Measurements from ENCODE around the gene ATP9B.

DNA sequence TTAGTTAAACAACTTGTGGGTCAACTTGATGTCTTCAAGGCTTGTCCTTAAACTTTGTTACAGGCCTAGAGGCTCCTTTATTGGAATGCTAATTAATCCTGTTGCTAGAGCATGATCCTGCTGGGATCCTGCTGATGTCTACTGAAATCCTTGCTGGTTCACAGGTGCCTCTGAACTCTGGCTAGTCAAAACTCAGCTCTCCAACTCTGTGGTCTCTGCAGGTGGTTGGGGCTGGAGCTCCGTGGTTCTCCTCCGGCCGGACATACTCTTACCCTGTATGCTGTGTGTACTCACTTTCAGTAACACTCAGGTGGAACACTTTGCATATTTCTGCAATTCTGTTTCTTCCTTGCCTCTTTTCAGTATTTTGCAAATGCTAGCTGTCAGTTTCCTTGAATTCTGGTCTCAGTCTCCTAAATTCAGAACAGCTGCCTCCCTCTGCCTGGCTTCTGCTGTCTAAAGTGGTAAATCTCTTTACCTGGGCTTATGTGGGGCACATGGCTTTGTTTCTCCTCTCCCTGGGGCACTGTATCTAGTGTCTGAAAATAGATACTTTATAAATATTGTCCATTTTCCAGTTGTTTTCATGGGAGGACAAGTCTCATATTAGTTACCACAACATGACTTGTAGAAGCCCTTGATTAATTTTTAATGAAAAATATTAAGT lies 113.0 kb downstream of the ATP9B start:
- TF ChIP-seq POLR2A (IDR thresholded peaks at IDR 0.05; ENCODE audit: low read length) = no peak
- no peak for TF ChIP-seq GATA1 (IDR thresholded peaks at IDR 0.05; ENCODE audit: low read depth, low read length)
